ENCODE results near the gene PPARA. TPM values are rescaled to one million over a fixed set of nuclear protein-coding genes. Genes with fewer than 3 reads are reported as not detected.

Gene PPARA
- total and polyA plus RNA-seq, 2 donors (not counting 1 experiment from before 2014, with no cell fraction given): 4.1 to 29.8 TPM

GRCh38 chr22:46278656-46279645 lies 128.6 kb downstream of the PPARA start:
- Histone ChIP-seq H3K4me2 (replicated peaks; ENCODE audit: low read depth, low read length, poor library complexity, severe bottlenecking) (no peak overlapping the region), H3K27ac (ENCODE audit: low read length in 2 of 2) (no peak overlapping the region), H3K27me3 (replicated peaks in 1 of 4; ENCODE audit: control extremely low read depth in 1 of 4, control insufficient read depth in 3 of 4, insufficient read depth in 4 of 4, low read length in 3 of 4) (no peaks in the 10 kb centered on the region), H2AFZ (ENCODE audit: insufficient read depth, low read depth, low read length, poor library complexity, severe bottlenecking) (no peak overlapping the region), H3K79me2 (ENCODE audit: control insufficient read depth, insufficient read depth, low read length) (no peaks in the 10 kb centered on the region), H3K36me3 (replicated peaks in 1 of 2; ENCODE audit: control extremely low read depth in 1 of 2, control insufficient read depth in 1 of 2, extremely low read depth in 1 of 2, insufficient read depth in 2 of 2, low read length in 1 of 2) (peaks cover 0 to 15% of the 10 kb centered on the region in 2 experiments), H3K9ac (ENCODE audit: low read length) (no peak overlapping the region), H3K4me3 (ENCODE audit: control extremely low read depth in 1 of 5, extremely low read depth in 1 of 5, insufficient read depth in 1 of 5, low read depth in 2 of 5, low read length in 4 of 5) (no peak overlapping the region), H3K9me3 (ENCODE audit: control extremely low read depth in 1 of 3, control insufficient read depth in 2 of 3, insufficient read depth in 1 of 3, low read length in 2 of 3) (no peaks in the 10 kb centered on the region), H3K4me1 (ENCODE audit: control insufficient read depth in 2 of 2, insufficient read depth in 2 of 2, low read length in 2 of 2) (peaks cover 0 to 29% of the 10 kb centered on the region in 2 donors), H4K20me1 (ENCODE audit: control insufficient read depth, insufficient read depth, low read length, poor library complexity, severe bottlenecking) (no peaks in the 10 kb centered on the region)
- no peak for ATAC-seq (ENCODE audit: low read depth)
- H3K9me3 Mint-ChIP-seq (ENCODE audit: insufficient read depth): no peaks in the 10 kb centered on the region
- ChIA-PET POLR2A (no interaction called here), CTCF (interaction anchor here (1.2 kb wide), 1 partner anchor 34 kb away, joined by 3 read pairs; no protein-coding TSS in a partner anchor)
- 89% methylated on average over 20 of the region's 22 CpGs for WGBS (ENCODE audit: insufficient coverage)
- DNase-seq: no peak
- H3K4me3 Mint-ChIP-seq: no peak overlapping the region
- TF ChIP-seq, protein P1, sequence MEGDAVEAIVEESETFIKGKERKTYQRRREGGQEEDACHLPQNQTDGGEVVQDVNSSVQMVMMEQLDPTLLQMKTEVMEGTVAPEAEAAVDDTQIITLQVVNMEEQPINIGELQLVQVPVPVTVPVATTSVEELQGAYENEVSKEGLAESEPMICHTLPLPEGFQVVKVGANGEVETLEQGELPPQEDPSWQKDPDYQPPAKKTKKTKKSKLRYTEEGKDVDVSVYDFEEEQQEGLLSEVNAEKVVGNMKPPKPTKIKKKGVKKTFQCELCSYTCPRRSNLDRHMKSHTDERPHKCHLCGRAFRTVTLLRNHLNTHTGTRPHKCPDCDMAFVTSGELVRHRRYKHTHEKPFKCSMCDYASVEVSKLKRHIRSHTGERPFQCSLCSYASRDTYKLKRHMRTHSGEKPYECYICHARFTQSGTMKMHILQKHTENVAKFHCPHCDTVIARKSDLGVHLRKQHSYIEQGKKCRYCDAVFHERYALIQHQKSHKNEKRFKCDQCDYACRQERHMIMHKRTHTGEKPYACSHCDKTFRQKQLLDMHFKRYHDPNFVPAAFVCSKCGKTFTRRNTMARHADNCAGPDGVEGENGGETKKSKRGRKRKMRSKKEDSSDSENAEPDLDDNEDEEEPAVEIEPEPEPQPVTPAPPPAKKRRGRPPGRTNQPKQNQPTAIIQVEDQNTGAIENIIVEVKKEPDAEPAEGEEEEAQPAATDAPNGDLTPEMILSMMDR (IDR thresholded peaks at IDR 0.05): no peak
- no peak for TF ChIP-seq EZH2 (IDR thresholded peaks at IDR 0.05; ENCODE audit: borderline replicate concordance, insufficient read depth, low read depth, low read length, poor library complexity, severe bottlenecking)
- peaks cover 16% of the 10 kb centered on the region for H3K4me1 Mint-ChIP-seq
- intact Hi-C loops (cut with micrococcal nuclease): no loop called here
- H3K27ac Mint-ChIP-seq: no peak overlapping the region
- no peaks in the 10 kb centered on the region for H3K27me3 Mint-ChIP-seq

Data from B cell (primary cell).